Activated CD4-positive, alpha-beta memory T cell treated with anti-CD3 and anti-CD28 coated beads for 36 hours (primary cell): ENCODE measurements around the gene CFAP210. TPM values are rescaled to one million over a fixed set of nuclear protein-coding genes. Genes with fewer than 3 reads are reported as not detected.

ENCODE experiments used
- CTCF ChIA-PET: fragments of 350-600 bp; sonication (Branson Sonifier 250); formaldehyde crosslinking; loops from one replicate; lab custom pipeline; 2021; ENCODE audit warnings: antibody characterized with exemption, inconsistent platforms; lab: Charles Lee
- POLR2A ChIA-PET: fragments of 350-600 bp; sonication (Branson Sonifier 250); formaldehyde crosslinking; loops from one replicate; lab custom pipeline; 2021; ENCODE audit warnings: antibody characterized with exemption; lab: Charles Lee
- DNase-seq: peaks from one replicate; pipeline ENCODE4 v3.0.0-alpha.2; 2020
- H3K27ac Mint-ChIP-seq: one replicate; pipeline ENCODE4 v1.8.0; 2021; ENCODE audit warnings: mixed read lengths
- H3K27me3 Mint-ChIP-seq: one replicate; pipeline ENCODE4 v1.8.0; 2021; ENCODE audit warnings: mixed read lengths
- H3K36me3 Mint-ChIP-seq: one replicate; pipeline ENCODE4 v1.8.0; 2021; ENCODE audit warnings: mixed read lengths
- H3K4me1 Mint-ChIP-seq: one replicate; pipeline ENCODE4 v1.8.0; 2021; ENCODE audit warnings: low read depth, mixed read lengths
- H3K4me3 Mint-ChIP-seq: one replicate; pipeline ENCODE4 v1.8.0; 2021; ENCODE audit warnings: mild to moderate bottlenecking, mixed read lengths
- H3K9me3 Mint-ChIP-seq: one replicate; pipeline ENCODE4 v1.8.0; 2021; ENCODE audit warnings: mixed read lengths
- intact Hi-C: fragments of 100-400 bp; cut with micrococcal nuclease; formaldehyde crosslinking; loops from one replicate; pipeline ENCODE4 v1.15.1; 2023
- total RNA-seq, 2 experiments: library from RNA; stranded (reverse); gene quantifications; one replicate each; pipeline ENCODE4 v1.2.3, GENCODE V29; 2021

The CFAP210 gene
- total RNA-seq, 2 experiments from 2014 or later, result not detected

- ChIA-PET CTCF (no interaction called here), POLR2A (interaction anchor here (0.6 kb wide), 1 partner anchor 776 kb away, joined by 4 read pairs; no protein-coding TSS in a partner anchor)
- H3K4me1 Mint-ChIP-seq, result no peaks in the 10 kb centered on the region
- H3K4me3 Mint-ChIP-seq, result no peak overlapping the region
- H3K27me3 Mint-ChIP-seq, result peaks cover 2% of the 10 kb centered on the region
- H3K9me3 Mint-ChIP-seq, result no peaks in the 10 kb centered on the region
- no peak for DNase-seq
- no peaks in the 10 kb centered on the region for H3K36me3 Mint-ChIP-seq
- intact Hi-C loops, result no loop called here
- H3K27ac Mint-ChIP-seq, result no peak overlapping the region
These were observed 32.9 kb upstream of the CFAP210 start for GRCh38 chr2:169727065-169727464.

DNA sequence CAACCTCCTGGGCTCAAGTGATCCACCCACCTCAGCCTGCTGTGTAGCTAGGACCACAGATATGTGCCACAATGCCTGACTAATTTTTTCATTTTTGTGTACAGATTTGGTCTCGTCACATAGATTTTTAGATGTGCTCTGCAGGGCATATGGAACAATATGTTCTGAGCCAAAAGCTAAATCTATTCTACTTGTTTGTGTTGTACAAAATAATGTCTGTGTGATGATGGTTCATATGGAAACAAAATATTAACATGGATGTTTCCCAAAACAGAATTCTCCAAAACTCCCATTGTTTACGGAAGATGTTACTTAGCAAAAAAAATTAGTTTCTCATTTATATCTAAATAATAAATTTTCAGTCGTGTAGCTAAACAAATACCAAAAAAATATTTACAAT, 26.8 kb upstream of the CFAP210 start:
- Mint-ChIP-seq H3K27ac (no peak overlapping the region), H3K4me3 (no peak overlapping the region), H3K27me3 (no peaks in the 10 kb centered on the region), H3K36me3 (no peaks in the 10 kb centered on the region), H3K4me1 (no peaks in the 10 kb centered on the region), H3K9me3 (no peaks in the 10 kb centered on the region)
- intact Hi-C loops, result no loop called here
- CTCF ChIA-PET, result no interaction called here
- DNase-seq, result no peak
- POLR2A ChIA-PET, result no interaction called here

GRCh38 chr2:169718930-169719504, 24.8 kb upstream of the CFAP210 start:
- Mint-ChIP-seq H3K4me1 (no peaks in the 10 kb centered on the region), H3K9me3 (no peaks in the 10 kb centered on the region), H3K4me3 (no peak overlapping the region), H3K27me3 (no peaks in the 10 kb centered on the region), H3K36me3 (no peaks in the 10 kb centered on the region), H3K27ac (no peak overlapping the region)
- intact Hi-C loops, result no loop called here
- DNase-seq, result no peak
- ChIA-PET POLR2A (no interaction called here), CTCF (no interaction called here)

GRCh38 chr2:169717691-169718063, 23.5 kb upstream of the CFAP210 start:
- POLR2A ChIA-PET, result no interaction called here
- Mint-ChIP-seq H3K27ac (no peak overlapping the region), H3K27me3 (no peaks in the 10 kb centered on the region)

DNA sequence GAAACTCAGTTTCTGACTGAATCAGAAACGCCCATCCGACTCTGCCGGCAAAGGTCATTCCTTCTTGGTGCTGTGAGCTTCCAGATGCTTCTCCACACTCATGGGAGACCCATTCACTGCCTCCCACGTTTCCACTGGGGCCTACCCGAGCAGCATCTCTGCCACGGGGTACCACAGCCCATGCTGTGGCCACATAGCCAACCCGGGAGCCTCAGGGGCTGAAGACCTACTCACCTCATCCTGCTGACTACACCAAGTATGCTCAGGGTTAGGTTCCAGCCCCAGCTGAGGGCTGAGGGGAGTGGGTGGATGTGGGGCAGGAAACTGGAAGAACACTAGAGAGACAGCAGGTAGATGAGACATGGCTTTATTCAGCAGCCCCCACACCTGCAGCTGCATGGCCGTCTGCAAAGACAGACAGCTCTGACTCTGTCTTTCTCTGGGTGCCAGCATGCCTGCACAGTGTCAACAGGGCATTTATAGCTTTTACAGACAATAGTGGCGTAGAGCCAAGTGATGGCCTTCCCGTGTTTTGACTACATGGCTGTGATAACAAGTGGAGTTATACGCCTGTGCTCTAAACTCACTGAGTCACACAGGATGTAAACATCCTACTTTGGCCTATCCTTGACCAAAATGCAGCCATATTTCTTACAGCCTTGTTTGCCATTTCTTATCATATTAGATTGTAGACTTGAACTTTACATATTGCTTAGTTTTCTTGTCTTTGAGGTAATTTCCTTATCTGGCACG, 22.9 kb upstream of the CFAP210 start:
- ChIA-PET CTCF (no interaction called here), POLR2A (no interaction called here)
- intact Hi-C loops, result no loop called here
- Mint-ChIP-seq H3K27me3 (no peaks in the 10 kb centered on the region), H3K36me3 (no peaks in the 10 kb centered on the region), H3K4me3 (no peak overlapping the region), H3K4me1 (no peaks in the 10 kb centered on the region), H3K27ac (no peak overlapping the region), H3K9me3 (no peaks in the 10 kb centered on the region)
- DNase-seq, result no peak

More at GRCh38 chr2:169717691-169718063, 23.5 kb upstream of the CFAP210 start:
- Mint-ChIP-seq H3K9me3 (no peaks in the 10 kb centered on the region), H3K4me3 (no peak overlapping the region), H3K36me3 (no peaks in the 10 kb centered on the region), H3K4me1 (no peaks in the 10 kb centered on the region)
- CTCF ChIA-PET, result no interaction called here
- DNase-seq, result no peak
- intact Hi-C loops, result no loop called here

DNA sequence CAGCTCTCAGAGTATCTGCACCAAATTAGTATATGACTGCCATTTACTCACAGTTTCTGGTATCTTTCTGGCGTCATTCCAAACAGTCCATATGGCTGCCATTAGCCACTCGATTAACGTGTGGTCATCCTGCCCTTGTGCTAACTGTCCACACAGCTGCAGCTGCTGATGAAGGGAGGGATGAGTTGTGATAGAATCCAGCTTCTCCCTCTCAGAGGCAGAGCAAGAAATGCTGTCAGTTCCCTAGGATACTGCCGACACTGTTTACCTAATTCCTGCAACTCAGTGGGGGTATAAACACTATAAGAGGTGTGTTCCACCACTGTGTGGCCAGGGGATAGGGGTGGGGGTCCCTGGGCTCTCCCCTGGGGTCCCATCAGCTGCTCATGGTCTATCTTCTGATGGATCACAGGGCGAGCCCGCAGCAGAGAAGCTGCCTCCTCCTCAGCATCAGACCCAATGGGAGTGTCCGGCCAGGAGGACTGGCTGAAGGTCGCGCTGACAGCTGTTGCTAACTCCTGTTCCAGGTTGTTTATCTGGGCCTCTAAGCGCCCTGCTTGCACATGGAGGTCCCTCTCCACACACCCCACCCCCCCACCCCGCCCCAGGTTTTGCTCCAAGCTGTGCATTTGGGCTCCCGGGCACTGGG, 22.2 kb upstream of the CFAP210 start:
- no peaks in the 10 kb centered on the region for H3K27me3 Mint-ChIP-seq
- no peaks in the 10 kb centered on the region for H3K9me3 Mint-ChIP-seq
- intact Hi-C loops, result no loop called here
- CTCF ChIA-PET, result no interaction called here
- no peak overlapping the region for H3K4me3 Mint-ChIP-seq
- H3K36me3 Mint-ChIP-seq, result no peaks in the 10 kb centered on the region
- POLR2A ChIA-PET, result no interaction called here
- H3K27ac Mint-ChIP-seq, result no peak overlapping the region
- no peak for DNase-seq
- H3K4me1 Mint-ChIP-seq, result no peaks in the 10 kb centered on the region

DNA sequence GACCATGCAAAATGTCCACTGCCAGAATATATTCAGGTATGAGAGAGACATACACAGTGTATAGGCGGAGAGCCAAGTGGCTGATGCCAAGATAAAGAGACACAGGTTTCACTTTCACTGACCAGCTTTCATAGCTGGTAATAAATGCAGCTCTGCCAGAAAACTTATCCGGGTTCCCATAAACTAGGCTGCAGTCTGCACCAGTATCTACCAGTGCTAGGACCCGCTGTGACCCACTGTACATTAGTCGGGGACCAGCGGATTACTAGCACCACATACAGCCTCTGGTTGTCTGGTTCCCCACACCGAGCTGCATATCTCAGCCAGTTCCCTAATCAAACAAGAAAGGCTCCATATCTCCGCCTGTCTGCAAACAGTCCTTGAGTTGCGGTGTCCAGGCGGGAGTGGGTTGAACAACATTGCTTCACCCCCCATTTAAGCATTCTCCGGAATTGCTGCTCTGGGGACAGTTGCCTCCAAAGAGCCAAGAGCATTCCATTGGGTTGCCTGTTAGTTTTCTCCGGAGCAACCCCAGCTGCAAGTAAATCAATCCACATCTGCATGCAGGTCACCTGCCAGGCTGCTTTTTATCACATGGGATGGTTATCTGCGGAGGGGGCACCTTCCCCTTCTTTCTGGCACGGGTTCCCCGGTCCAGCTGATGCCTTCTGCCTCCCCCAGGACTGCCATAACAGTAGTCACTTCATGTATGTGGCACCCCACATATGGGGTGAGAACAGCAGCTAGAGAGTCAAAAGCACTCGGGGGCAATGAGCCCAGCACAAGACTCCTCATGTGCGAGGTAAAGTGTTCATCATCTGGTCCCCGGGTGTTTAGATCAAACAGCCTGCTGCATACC, 21.4 kb upstream of the CFAP210 start:
- Mint-ChIP-seq H3K4me1 (no peaks in the 10 kb centered on the region), H3K4me3 (no peak overlapping the region), H3K9me3 (no peaks in the 10 kb centered on the region), H3K27ac (no peak overlapping the region), H3K36me3 (no peaks in the 10 kb centered on the region), H3K27me3 (no peaks in the 10 kb centered on the region)
- intact Hi-C loops, result no loop called here
- DNase-seq, result no peak
- POLR2A ChIA-PET, result no interaction called here
- CTCF ChIA-PET, result no interaction called here

DNA sequence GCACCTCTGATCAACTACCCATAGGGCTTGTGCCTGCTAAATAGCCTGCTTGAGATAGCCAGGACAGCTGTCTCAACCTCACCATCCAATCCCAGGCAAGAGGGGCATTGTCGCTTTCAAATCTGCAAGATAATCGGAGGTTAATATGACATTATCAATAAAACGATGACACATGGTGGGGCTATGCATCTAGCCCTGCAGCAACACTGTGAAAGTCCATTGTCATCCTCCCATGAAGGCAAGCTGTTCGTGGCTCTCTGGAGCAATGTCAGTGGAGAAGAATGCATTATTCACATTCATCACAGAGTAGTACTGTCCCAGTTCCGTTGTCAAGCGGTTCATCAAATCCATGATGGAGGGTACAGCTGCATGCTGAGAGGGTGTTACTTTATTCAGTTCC, 20.5 kb upstream of the CFAP210 start:
- no peak for DNase-seq
- Mint-ChIP-seq H3K27ac (no peak overlapping the region), H3K9me3 (no peaks in the 10 kb centered on the region), H3K4me1 (no peaks in the 10 kb centered on the region), H3K36me3 (no peaks in the 10 kb centered on the region), H3K27me3 (no peaks in the 10 kb centered on the region), H3K4me3 (no peak overlapping the region)
- POLR2A ChIA-PET, result no interaction called here
- intact Hi-C loops, result no loop called here
- CTCF ChIA-PET, result no interaction called here

GRCh38 chr2:169713331-169713730, 19.1 kb upstream of the CFAP210 start:
- POLR2A ChIA-PET, result no interaction called here
- Mint-ChIP-seq H3K27me3 (no peaks in the 10 kb centered on the region), H3K27ac (no peak overlapping the region), H3K4me1 (no peaks in the 10 kb centered on the region), H3K9me3 (no peaks in the 10 kb centered on the region), H3K36me3 (no peaks in the 10 kb centered on the region), H3K4me3 (no peak overlapping the region)
- intact Hi-C loops, result no loop called here
- CTCF ChIA-PET, result no interaction called here
- DNase-seq, result no peak

GRCh38 chr2:169712791-169713227, 18.6 kb upstream of the CFAP210 start:
- CTCF ChIA-PET, result no interaction called here
- DNase-seq, result no peak
- H3K4me3 Mint-ChIP-seq, result no peak overlapping the region
- H3K4me1 Mint-ChIP-seq, result no peaks in the 10 kb centered on the region
- no peaks in the 10 kb centered on the region for H3K9me3 Mint-ChIP-seq
- no peaks in the 10 kb centered on the region for H3K27me3 Mint-ChIP-seq
- intact Hi-C loops, result no loop called here
- no peaks in the 10 kb centered on the region for H3K36me3 Mint-ChIP-seq
- no peak overlapping the region for H3K27ac Mint-ChIP-seq
- POLR2A ChIA-PET, result no interaction called here

DNA sequence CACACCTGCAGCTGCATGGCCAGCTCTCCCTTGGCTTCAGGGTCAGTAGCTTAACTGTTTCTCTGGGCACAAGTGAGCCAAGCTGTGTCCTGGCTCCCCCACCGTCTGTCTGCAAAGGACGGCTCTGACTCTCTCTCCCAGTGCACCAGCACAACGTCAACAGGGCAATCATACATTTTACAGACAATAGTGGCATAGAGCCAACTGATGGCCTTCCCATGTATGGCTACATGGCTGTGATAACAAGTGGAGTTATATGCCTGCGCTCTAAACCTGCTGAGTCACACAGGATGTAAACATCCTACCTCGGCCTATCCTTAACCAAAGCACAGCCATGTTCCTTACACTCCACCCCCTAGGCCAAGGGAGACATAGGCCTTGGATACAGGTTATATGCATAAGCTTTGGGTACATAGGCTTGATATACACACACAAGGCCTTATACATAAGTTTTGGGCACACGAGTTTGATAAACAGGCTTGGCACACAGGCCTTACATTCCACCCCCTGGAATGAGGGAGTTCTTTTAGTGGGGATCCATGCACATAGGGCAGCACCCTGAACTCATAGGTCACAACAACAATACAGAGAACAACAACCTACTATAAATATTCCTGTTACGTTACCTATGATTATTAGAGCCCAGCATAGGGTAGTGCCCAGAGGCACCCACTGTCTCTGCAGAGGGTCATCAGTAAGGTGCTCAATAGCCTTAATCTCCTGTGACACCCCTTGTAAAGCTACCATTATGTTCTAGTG, 17.7 kb upstream of the CFAP210 start:
- Mint-ChIP-seq H3K4me1 (no peaks in the 10 kb centered on the region), H3K9me3 (no peaks in the 10 kb centered on the region), H3K27ac (no peak overlapping the region), H3K36me3 (no peaks in the 10 kb centered on the region), H3K4me3 (no peak overlapping the region), H3K27me3 (no peaks in the 10 kb centered on the region)
- CTCF ChIA-PET, result no interaction called here
- intact Hi-C loops, result no loop called here
- DNase-seq, result no peak
- POLR2A ChIA-PET, result no interaction called here
